H9 (cell line): ENCODE results near the gene SPEN. TPM values are rescaled to one million over a fixed set of nuclear protein-coding genes. Genes with fewer than 3 reads are reported as not detected.
A peak's percentile ranks its signal among the peaks of the same experiment; 100 is the strongest.

Experiments used
- DNase-seq: peaks from one replicate; pipeline ENCODE4 v3.0.0-alpha.2; 2017
- H2AFZ ChIP-seq: one replicate; pipeline ENCODE4 v1.6.1; 2013; ENCODE audit warnings: mild to moderate bottlenecking, low read length, control low read depth, moderate library complexity
- H2AK5ac ChIP-seq: 2 replicates; pipeline ENCODE4 v1.6.1; 2013; ENCODE audit warnings: low read length, control low read depth, mixed read lengths; ENCODE audit not compliant: insufficient read length
- H2BK120ac ChIP-seq: one replicate; pipeline ENCODE4 v1.6.1; 2013; ENCODE audit warnings: low read depth, mild to moderate bottlenecking, low read length, control low read depth, inconsistent platforms; ENCODE audit not compliant: poor library complexity, severe bottlenecking
- H2BK12ac ChIP-seq: 2 replicates; pipeline ENCODE4 v1.6.1; 2013; ENCODE audit warnings: low read length, control low read depth, mixed read lengths, low read depth; ENCODE audit not compliant: insufficient read length
- H2BK15ac ChIP-seq: 2 replicates; pipeline ENCODE4 v1.6.1; 2013; ENCODE audit warnings: low read depth, low read length, control low read depth
- H2BK20ac ChIP-seq: one replicate; pipeline ENCODE4 v1.6.1; 2013; ENCODE audit warnings: low read depth, mild to moderate bottlenecking, low read length, control low read depth, inconsistent platforms; ENCODE audit not compliant: poor library complexity, severe bottlenecking
- H2BK5ac ChIP-seq: 2 replicates; pipeline ENCODE4 v1.6.1; 2013; ENCODE audit warnings: low read length, control low read depth, mixed read lengths; ENCODE audit not compliant: insufficient read length
- H3K14ac ChIP-seq: 2 replicates; pipeline ENCODE4 v1.6.1; 2013; ENCODE audit warnings: low read length, control low read depth; ENCODE audit not compliant: insufficient read depth
- H3K18ac ChIP-seq: 2 replicates; pipeline ENCODE4 v1.6.1; 2013; ENCODE audit warnings: low read depth, mild to moderate bottlenecking, mixed read lengths, low read length, control low read depth; ENCODE audit not compliant: insufficient read length
- H3K23ac ChIP-seq: 2 replicates; pipeline ENCODE4 v1.6.1; 2013; ENCODE audit warnings: low read length, control low read depth, mixed read lengths, low read depth; ENCODE audit not compliant: insufficient read length
- H3K23me2 ChIP-seq: 2 replicates; pipeline ENCODE4 v1.6.1; 2013; ENCODE audit warnings: low read depth, mild to moderate bottlenecking, mixed read lengths, low read length, control low read depth; ENCODE audit not compliant: insufficient read length, poor library complexity, severe bottlenecking
- H3K27ac ChIP-seq: 2 replicates; pipeline ENCODE4 v1.5.1; 2013; ENCODE audit warnings: low read length, control low read depth, mixed read lengths, low read depth; ENCODE audit not compliant: insufficient read length
- H3K27me3 ChIP-seq: 2 replicates; pipeline ENCODE4 v1.6.1; 2013; ENCODE audit warnings: low read length, control low read depth, inconsistent platforms; ENCODE audit not compliant: insufficient read depth
- H3K4ac ChIP-seq: 2 replicates; pipeline ENCODE4 v1.6.1; 2013; ENCODE audit warnings: low read depth, mild to moderate bottlenecking, control low read depth, inconsistent platforms, low read length, moderate library complexity
- H3K4me1 ChIP-seq: 2 replicates; pipeline ENCODE4 v1.6.1; 2013; ENCODE audit warnings: low read length, control low read depth, inconsistent platforms; ENCODE audit not compliant: insufficient read depth
- H3K4me2 ChIP-seq: 2 replicates; pipeline ENCODE4 v1.6.1; 2013; ENCODE audit warnings: low read length, control low read depth, mixed read lengths; ENCODE audit not compliant: insufficient read length, insufficient read depth
- H3K56ac ChIP-seq: 2 replicates; pipeline ENCODE4 v1.6.1; 2013; ENCODE audit warnings: low read depth, mild to moderate bottlenecking, mixed read lengths, low read length, control low read depth; ENCODE audit not compliant: insufficient read length
- H3K79me1 ChIP-seq: 2 replicates; pipeline ENCODE4 v1.6.1; 2013; ENCODE audit warnings: low read depth, mild to moderate bottlenecking, moderate library complexity, low read length, control low read depth, inconsistent platforms; ENCODE audit not compliant: insufficient read depth, poor library complexity, severe bottlenecking
- H3K79me2 ChIP-seq: 2 replicates; pipeline ENCODE4 v1.6.1; 2013; ENCODE audit warnings: low read length, control low read depth, inconsistent platforms; ENCODE audit not compliant: insufficient read depth
- H3K9ac ChIP-seq: 2 replicates; pipeline ENCODE4 v1.6.1; 2013; ENCODE audit warnings: low read length, control low read depth, mixed read lengths; ENCODE audit not compliant: insufficient read length; ENCODE audit errors: extremely low read depth
- H3K9me3 ChIP-seq: one replicate; pipeline ENCODE4 v1.6.1; 2013; ENCODE audit warnings: low read depth, low read length, inconsistent platforms; ENCODE audit not compliant: control insufficient read depth
- H3T11ph ChIP-seq: one replicate; pipeline ENCODE4 v1.6.1; 2013; ENCODE audit warnings: mild to moderate bottlenecking, low read length, control low read depth, inconsistent platforms
- H4K20me1 ChIP-seq: one replicate; pipeline ENCODE4 v1.6.1; 2013; ENCODE audit not compliant: control insufficient read depth, insufficient read length, insufficient read depth
- H4K5ac ChIP-seq: 2 replicates; pipeline ENCODE4 v1.6.1; 2013; ENCODE audit warnings: low read depth, mild to moderate bottlenecking, mixed read lengths, low read length, control low read depth; ENCODE audit not compliant: insufficient read length
- H4K8ac ChIP-seq: replicated peaks from 2 replicates; pipeline ENCODE4 v1.6.1; 2013; ENCODE audit warnings: low read length, control low read depth, mixed read lengths, low read depth; ENCODE audit not compliant: insufficient read length
- H4K91ac ChIP-seq: 2 replicates; pipeline ENCODE4 v1.6.1; 2013; ENCODE audit warnings: low read depth, mild to moderate bottlenecking, moderate library complexity, mixed read lengths, low read length, control low read depth; ENCODE audit not compliant: insufficient read length
- H3K27ac Mint-ChIP-seq, 3 experiments: 2 replicates in 2 of 3; 3 replicates in 1 of 3; pipeline ENCODE4 v1.8.0; 2020 to 2021; ENCODE audit warnings: mixed read lengths in 3 of 3, mild to moderate bottlenecking in 1 of 3, moderate library complexity in 1 of 3
- H3K27me3 Mint-ChIP-seq: 2 replicates; pipeline ENCODE4 v1.8.0; 2021; ENCODE audit warnings: low read depth, mild to moderate bottlenecking, moderate library complexity, mixed read lengths
- H3K36me3 Mint-ChIP-seq, 3 experiments: 2 replicates in 2 of 3; 3 replicates in 1 of 3; pipeline ENCODE4 v1.8.0; 2020 to 2021; ENCODE audit warnings: low read depth in 3 of 3, mixed read lengths in 3 of 3; ENCODE audit not compliant: insufficient read depth in 1 of 3
- H3K4me1 Mint-ChIP-seq, 2 experiments: 2 replicates each; pipeline ENCODE4 v1.8.0; 2020; ENCODE audit warnings: mixed read lengths in 2 of 2
- H3K4me3 Mint-ChIP-seq, 2 experiments: 2 replicates in 1 of 2; 3 replicates in 1 of 2; pipeline ENCODE4 v1.8.0; 2020 to 2021; ENCODE audit warnings: mild to moderate bottlenecking in 2 of 2, mixed read lengths in 2 of 2, moderate library complexity in 1 of 2
- H3K9me3 Mint-ChIP-seq, 2 experiments: 2 replicates in 1 of 2; 3 replicates in 1 of 2; pipeline ENCODE4 v1.8.0; 2020; ENCODE audit warnings: mild to moderate bottlenecking in 2 of 2, mixed read lengths in 2 of 2, moderate library complexity in 1 of 2
- WGBS: extraction: QIAGEN DNeasy Blood & Tissue Kit; methylation state at CpG from one replicate; pipeline ENCODE4 v1.1.7; 2013; ENCODE audit warnings: missing lambda C conversion rate, low lambda C conversion rate, mixed read lengths; ENCODE audit not compliant: insufficient read length; ENCODE audit errors: extremely low coverage; 5-methylcytosine and 5-hydroxymethylcytosine counted together
- total RNA-seq: library from RNA; stranded (reverse); gene quantifications from 2 replicates; pipeline ENCODE4 v1.2.1, GENCODE V29; 2021
- TF ChIP-seq, protein P1 (sequence below): fragments of 200-600 bp; sonication (generic); conservative IDR thresholded peaks from 3 replicates; pipeline ENCODE4 v1.8.0; 2021; ENCODE audit warnings: antibody characterized with exemption, mild to moderate bottlenecking

SPEN gene
- total RNA-seq, 1 experiment from 2014 or later, result 59.6 TPM

DNA sequence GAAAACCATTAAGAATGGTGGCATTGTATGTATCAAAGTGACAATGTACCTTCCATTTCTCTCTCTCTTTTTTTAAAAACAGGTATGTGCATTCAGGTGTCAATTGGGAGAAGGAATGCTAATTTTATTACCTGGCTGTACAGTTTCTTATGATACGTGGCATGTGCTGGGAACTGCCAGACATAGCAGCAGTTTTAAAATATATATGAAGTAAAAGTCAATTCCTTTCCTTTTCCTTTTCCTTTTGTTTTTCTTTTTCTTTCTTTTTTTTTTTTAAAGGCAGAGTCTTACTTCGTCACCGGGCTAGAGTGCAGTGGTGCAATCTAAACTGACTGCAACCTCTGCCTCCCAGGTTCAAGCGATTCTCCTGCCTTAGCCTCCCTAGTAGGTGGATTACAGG lies 37.0 kb downstream of the SPEN start:
- Histone ChIP-seq H4K20me1 (no peaks in the 10 kb centered on the region), H3K9me3 (no peaks in the 10 kb centered on the region), H3K4me2 (no peak overlapping the region), H3K18ac (no peak overlapping the region), H2AFZ (no peak overlapping the region), H3K4me1 (no peaks in the 10 kb centered on the region), H3K79me1 (peaks cover 8% of the 10 kb centered on the region), H3K56ac (no peak overlapping the region), H3K14ac (no peak overlapping the region), H2BK5ac (no peak overlapping the region), H2AK5ac (no peak overlapping the region), H3K27ac (no peak overlapping the region), H3T11ph (no peak overlapping the region), H3K9ac (no peak overlapping the region), H4K5ac (no peak overlapping the region), H3K79me2 (peaks cover 23% of the 10 kb centered on the region; the same call in 1 of the 2 replicates), H3K4ac (no peak overlapping the region), H2BK120ac (no peak overlapping the region), H3K23me2 (peaks cover 4% of the 10 kb centered on the region), H2BK20ac (no peak overlapping the region), H2BK15ac (no peak overlapping the region), H4K8ac (no peak overlapping the region), H4K91ac (no peak overlapping the region), H3K23ac (no peak overlapping the region), H3K27me3 (no peaks in the 10 kb centered on the region), H2BK12ac (no peak overlapping the region)
- Mint-ChIP-seq H3K4me1 (peaks cover 19 to 32% of the 10 kb centered on the region in 2 experiments), H3K27ac (peak overlapping the region in 1 of 3 experiments; percentile 73; a peak in 3 of 7 replicates), H3K27me3 (no peaks in the 10 kb centered on the region), H3K4me3 (no peak overlapping the region), H3K36me3 (peaks cover 2 to 9% (median 2%) of the 10 kb centered on the region in 3 experiments; a peak in 4 of 7 replicates), H3K9me3 (no peaks in the 10 kb centered on the region)
- no peak for DNase-seq
- TF ChIP-seq, protein P1, sequence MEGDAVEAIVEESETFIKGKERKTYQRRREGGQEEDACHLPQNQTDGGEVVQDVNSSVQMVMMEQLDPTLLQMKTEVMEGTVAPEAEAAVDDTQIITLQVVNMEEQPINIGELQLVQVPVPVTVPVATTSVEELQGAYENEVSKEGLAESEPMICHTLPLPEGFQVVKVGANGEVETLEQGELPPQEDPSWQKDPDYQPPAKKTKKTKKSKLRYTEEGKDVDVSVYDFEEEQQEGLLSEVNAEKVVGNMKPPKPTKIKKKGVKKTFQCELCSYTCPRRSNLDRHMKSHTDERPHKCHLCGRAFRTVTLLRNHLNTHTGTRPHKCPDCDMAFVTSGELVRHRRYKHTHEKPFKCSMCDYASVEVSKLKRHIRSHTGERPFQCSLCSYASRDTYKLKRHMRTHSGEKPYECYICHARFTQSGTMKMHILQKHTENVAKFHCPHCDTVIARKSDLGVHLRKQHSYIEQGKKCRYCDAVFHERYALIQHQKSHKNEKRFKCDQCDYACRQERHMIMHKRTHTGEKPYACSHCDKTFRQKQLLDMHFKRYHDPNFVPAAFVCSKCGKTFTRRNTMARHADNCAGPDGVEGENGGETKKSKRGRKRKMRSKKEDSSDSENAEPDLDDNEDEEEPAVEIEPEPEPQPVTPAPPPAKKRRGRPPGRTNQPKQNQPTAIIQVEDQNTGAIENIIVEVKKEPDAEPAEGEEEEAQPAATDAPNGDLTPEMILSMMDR, result no peak
- WGBS, result no CpG with 5 or more reads among the region's 4 CpGs
